AG09309 (cell line): Measurements from ENCODE around the gene USP44.
A peak's percentile ranks its signal among the peaks of the same experiment; 100 is the strongest.

Experiments
- DNase-seq: peaks from one replicate; pipeline ENCODE4 v3.0.0-alpha.2; 2010; ENCODE audit warnings: low read depth
- H3K4me3 ChIP-seq: 2 replicates; pipeline ENCODE4 v1.5.1; 2011; ENCODE audit warnings: mild to moderate bottlenecking, low read depth, low read length, moderate library complexity; ENCODE audit not compliant: control insufficient read depth
- TF ChIP-seq, protein P1 (sequence below): IDR thresholded peaks from 2 replicates; pipeline ENCODE4 v1.5.1; 2011; ENCODE audit warnings: mild to moderate bottlenecking, low read depth, low read length, inconsistent platforms; ENCODE audit not compliant: insufficient read depth, control insufficient read depth; ENCODE audit errors: missing control alignments

USP44 gene

DNA sequence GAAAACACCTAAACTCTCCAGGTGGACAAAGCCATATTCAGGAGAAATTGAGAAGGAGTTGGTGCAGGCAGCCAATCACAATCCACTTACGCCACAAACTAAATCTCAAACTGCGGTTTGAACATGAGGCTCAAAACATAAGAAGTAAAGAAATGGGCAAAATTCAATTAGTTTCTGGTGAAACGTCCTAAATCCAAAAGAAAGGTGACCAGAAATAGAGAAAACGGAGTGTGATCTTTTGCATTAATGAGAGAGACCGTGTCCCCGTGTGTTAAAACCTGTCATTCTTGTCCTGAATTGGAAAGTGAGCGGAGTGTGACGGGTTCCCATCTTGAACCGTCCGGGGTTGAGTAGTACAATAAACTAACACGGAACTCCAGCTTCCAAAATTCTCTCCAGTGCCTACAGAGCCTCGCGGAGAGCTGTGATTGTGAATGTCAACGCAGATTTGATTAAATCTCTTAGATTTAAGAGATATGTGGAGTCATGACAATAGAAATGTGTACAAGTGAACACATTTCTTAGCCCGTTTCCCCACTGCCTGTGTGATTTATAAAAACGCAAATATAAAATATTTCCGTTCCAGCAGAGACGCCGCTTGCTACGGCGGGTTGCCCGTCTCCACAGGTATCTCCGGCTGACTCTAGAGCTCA, 77.9 kb downstream of the USP44 start:
- peak overlapping the region; percentile 87 for H3K4me3 ChIP-seq
- DNase-seq, result no peak
- TF ChIP-seq, protein P1, sequence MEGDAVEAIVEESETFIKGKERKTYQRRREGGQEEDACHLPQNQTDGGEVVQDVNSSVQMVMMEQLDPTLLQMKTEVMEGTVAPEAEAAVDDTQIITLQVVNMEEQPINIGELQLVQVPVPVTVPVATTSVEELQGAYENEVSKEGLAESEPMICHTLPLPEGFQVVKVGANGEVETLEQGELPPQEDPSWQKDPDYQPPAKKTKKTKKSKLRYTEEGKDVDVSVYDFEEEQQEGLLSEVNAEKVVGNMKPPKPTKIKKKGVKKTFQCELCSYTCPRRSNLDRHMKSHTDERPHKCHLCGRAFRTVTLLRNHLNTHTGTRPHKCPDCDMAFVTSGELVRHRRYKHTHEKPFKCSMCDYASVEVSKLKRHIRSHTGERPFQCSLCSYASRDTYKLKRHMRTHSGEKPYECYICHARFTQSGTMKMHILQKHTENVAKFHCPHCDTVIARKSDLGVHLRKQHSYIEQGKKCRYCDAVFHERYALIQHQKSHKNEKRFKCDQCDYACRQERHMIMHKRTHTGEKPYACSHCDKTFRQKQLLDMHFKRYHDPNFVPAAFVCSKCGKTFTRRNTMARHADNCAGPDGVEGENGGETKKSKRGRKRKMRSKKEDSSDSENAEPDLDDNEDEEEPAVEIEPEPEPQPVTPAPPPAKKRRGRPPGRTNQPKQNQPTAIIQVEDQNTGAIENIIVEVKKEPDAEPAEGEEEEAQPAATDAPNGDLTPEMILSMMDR, result no peak

DNA sequence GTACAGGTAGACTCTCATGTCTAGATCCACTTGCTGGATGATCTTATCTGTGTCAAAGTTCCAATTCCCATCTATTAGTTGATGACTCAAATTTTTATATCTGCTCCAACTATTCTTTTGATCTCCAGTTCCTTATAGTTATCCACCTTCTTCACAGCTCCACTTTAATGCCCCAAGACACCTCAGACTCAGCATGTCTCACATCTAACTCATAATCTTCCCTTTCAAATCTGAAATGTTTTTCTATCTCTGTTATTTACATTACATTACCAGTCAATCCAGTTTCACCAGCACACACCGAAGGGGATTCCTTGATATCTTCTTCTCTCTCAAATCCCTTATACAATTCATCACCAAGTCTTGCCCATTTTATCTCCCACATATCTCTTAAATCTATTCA, 81.0 kb downstream of the USP44 start:
- DNase-seq, result no peak
- TF ChIP-seq, protein P1, result no peak
- no peak overlapping the region for H3K4me3 ChIP-seq
